ENCODE measurements around the gene ISG20.

GRCh38 chr15:88661761-88662556, 23.1 kb downstream of the ISG20 start:
- TF ChIP-seq CTCF (IDR thresholded peaks at IDR 0.05) (no peak), REST (IDR thresholded peaks at IDR 0.05; ENCODE audit: insufficient read depth in 1 of 2, low read depth in 2 of 2, low read length in 1 of 2) (no peak), SIN3A (IDR thresholded peaks at IDR 0.05; ENCODE audit: borderline replicate concordance, insufficient read depth, low read depth, low read length) (no peak), POLR2AphosphoS5 (IDR thresholded peaks at IDR 0.05; ENCODE audit: low read depth, low read length) (no peak), TCF7L2 (IDR thresholded peaks at IDR 0.05; ENCODE audit: low read depth, low read length) (no peak)
